Upper lobe of right lung (tissue), 1 donor: ENCODE results near the gene PANK4. TPM values are rescaled to one million over a fixed set of nuclear protein-coding genes. Genes with fewer than 3 reads are reported as not detected.
A peak's percentile ranks its signal among the peaks of the same experiment; 100 is the strongest.

Source experiments
- ATAC-seq: fragments of 200-7000 bp; cut with Tn5 transposase; one replicate; pipeline ENCODE4 v1.9.1; 2020; ENCODE audit warnings: mild to moderate bottlenecking, moderate library complexity
- DNase-seq: peaks from one replicate; pipeline ENCODE4 v3.0.0-alpha.2; 2020
- H3K27ac ChIP-seq: fragments of 200-600 bp; one replicate; pipeline ENCODE4 v1.8.0; 2022
- H3K27me3 ChIP-seq: fragments of 200-600 bp; one replicate; pipeline ENCODE4 v1.8.0; 2022; ENCODE audit warnings: mild to moderate bottlenecking
- H3K36me3 ChIP-seq: fragments of 200-600 bp; one replicate; pipeline ENCODE4 v1.8.0; 2022
- H3K4me1 ChIP-seq: fragments of 200-600 bp; one replicate; pipeline ENCODE4 v1.8.0; 2022
- H3K4me3 ChIP-seq: fragments of 200-600 bp; one replicate; pipeline ENCODE4 v1.8.0; 2022; ENCODE audit warnings: mild to moderate bottlenecking
- H3K9me3 ChIP-seq: fragments of 200-600 bp; one replicate; pipeline ENCODE4 v1.8.0; 2022
- intact Hi-C: fragments of 100-400 bp; cut with DNase I; formaldehyde crosslinking; loops from one replicate; pipeline ENCODE4 v1.11.0; 2022
- total RNA-seq: library from RNA; stranded (reverse); fragmentation: NEBNext Ultra II Directional; extraction: Animal tissue kit (Norgen Biotek cat#: 25700); gene quantifications from one replicate; pipeline ENCODE4 v1.2.1, GENCODE V29; 2021
- TF ChIP-seq, protein P1 (sequence below): fragments of 200-600 bp; IDR thresholded peaks from one replicate; pipeline ENCODE4 v1.8.0; 2022; ENCODE audit warnings: antibody characterized with exemption
- donor health status: DM: no; HTN: yes; CAD: no; lungs with severe emphysema.

PANK4 gene
- total RNA-seq, 1 donor from 2014 or later = 36.4 TPM

DNA sequence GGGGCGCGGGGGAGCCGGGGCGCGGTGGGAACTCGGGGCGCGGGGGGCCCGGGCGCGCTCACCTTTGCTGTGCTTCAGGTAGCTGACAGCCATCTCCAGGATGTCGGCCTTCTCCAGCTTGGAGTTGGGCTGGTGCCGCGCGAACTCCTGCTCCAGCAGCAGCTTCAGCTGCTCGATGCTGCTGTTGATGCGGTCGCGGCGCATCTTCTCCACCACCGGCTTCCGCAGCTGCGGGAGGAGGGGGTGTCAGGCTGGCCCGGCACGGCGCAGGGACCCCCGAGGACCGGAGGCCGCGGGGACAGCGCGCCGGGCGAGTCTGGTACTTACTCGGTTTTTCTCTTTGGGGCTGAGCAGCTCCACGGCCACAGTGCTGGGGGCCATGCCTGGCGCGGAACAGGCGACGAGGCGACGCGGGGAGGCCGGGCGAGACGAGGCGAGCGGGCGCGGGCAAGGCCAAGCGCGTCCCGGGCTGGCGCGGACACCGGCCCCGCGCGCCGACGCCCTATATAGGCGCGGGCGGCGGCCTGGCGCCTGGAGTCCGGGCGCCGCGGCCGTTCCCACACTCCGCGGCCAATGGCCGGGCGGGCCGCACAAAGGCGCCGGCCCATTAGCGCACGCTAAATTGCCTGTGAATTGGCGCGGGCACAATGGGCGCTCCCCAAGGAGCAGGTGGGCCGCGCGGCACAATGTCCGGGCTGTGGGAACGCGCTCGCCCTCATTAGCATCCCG lies 3.6 kb upstream of the PANK4 start, which contains the start of gene HES5:
Gene HES5 (minus strand): TSS at position 480 of the 729 bp plus-strand sequence. CDS start 99 bp downstream, at position 381.
- peaks cover 37% of the 10 kb centered on the region for H3K4me1 ChIP-seq
- peak within 1 kb of the TSS; percentile 44 for H3K4me3 ChIP-seq

DNA sequence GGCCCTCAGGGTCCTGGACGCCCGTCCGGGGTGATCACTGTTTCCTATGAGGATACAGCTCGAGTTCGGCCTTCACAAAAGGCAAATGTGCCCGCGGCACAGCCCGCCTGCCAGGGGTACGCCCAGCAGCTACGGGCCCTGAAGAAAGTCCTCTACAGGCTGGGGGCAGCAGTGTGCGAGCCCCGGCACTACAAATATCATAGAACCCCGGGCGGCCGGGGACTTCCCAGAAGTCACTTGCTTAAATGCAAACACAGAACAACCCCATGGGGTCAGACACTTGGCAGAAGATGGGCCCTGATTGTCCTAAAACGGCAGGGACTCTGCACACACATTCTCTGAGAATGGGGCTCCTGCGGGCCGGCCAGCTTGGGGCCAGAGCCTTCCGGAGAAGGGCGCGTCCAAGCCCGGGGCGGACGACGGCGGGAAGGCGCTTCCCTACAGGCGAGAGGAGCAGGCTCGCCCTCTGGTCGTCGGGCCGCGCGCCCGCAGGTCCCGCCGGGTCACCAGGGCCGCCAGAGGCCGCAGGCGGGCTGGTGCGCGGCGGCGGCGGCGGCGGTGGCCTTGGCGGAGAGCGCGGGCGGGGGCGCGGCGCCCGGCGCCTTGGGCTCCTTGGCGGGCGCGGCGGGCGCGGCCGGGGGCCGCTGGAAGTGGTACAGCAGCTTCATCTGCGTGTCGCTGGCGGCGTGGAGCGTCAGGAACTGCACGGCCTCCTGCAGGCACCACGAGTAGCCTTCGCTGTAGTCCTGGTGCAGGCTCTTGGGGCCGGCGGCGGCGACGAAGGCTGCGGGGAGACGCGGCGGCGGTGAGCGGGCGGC lies 2.8 kb upstream of the PANK4 start:
- H3K27ac ChIP-seq = no peak overlapping the region
- H3K4me1 ChIP-seq = peaks cover 45% of the 10 kb centered on the region
- peaks cover 21% of the 10 kb centered on the region for H3K27me3 ChIP-seq
- no peaks in the 10 kb centered on the region for H3K36me3 ChIP-seq
- intact Hi-C loops = no loop called here
- ATAC-seq = peak; percentile 1
- H3K4me3 ChIP-seq = peak overlapping the region; percentile 44
- H3K9me3 ChIP-seq = no peaks in the 10 kb centered on the region
- TF ChIP-seq, protein P1, sequence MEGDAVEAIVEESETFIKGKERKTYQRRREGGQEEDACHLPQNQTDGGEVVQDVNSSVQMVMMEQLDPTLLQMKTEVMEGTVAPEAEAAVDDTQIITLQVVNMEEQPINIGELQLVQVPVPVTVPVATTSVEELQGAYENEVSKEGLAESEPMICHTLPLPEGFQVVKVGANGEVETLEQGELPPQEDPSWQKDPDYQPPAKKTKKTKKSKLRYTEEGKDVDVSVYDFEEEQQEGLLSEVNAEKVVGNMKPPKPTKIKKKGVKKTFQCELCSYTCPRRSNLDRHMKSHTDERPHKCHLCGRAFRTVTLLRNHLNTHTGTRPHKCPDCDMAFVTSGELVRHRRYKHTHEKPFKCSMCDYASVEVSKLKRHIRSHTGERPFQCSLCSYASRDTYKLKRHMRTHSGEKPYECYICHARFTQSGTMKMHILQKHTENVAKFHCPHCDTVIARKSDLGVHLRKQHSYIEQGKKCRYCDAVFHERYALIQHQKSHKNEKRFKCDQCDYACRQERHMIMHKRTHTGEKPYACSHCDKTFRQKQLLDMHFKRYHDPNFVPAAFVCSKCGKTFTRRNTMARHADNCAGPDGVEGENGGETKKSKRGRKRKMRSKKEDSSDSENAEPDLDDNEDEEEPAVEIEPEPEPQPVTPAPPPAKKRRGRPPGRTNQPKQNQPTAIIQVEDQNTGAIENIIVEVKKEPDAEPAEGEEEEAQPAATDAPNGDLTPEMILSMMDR = peak; percentile 13
- DNase-seq = no peak

More for the DNA sequence above, 3.6 kb upstream of the PANK4 start, which contains the start of gene HES5:
- no peaks in the 10 kb centered on the region for H3K36me3 ChIP-seq
- intact Hi-C loops = no loop called here
- peak; percentile 3 for ATAC-seq
- H3K27me3 ChIP-seq = peaks cover 21% of the 10 kb centered on the region
- TF ChIP-seq, protein P1 = no peak
- peak within 1 kb of the TSS; percentile 47 for H3K27ac ChIP-seq
- H3K9me3 ChIP-seq = no peaks in the 10 kb centered on the region
- DNase-seq = no peak

DNA sequence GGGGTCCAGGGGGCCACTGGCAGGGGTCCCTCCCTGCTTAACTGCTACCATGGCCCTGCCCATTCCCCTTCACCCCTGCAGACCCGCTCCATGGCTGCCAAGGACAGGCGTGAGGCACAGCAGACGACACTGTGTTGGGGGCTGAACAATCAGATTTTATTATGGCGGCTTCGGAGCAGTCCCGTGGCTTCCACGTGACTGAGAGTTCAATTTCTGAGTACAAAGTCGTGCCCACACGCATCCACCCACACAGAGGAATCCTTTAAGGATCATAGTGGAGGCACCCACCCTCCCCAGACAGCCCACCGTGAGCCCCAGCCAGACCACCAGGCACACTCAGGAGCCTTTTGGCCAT lies 2.2 kb upstream of the PANK4 start:
- Histone ChIP-seq H3K36me3 (no peaks in the 10 kb centered on the region), H3K9me3 (no peaks in the 10 kb centered on the region), H3K27me3 (peaks cover 21% of the 10 kb centered on the region), H3K4me1 (peaks cover 51% of the 10 kb centered on the region), H3K4me3 (no peak overlapping the region), H3K27ac (no peak overlapping the region)
- ATAC-seq (no peak), DNase-seq (no peak)
- TF ChIP-seq, protein P1 = no peak
- intact Hi-C loops = no loop called here

DNA sequence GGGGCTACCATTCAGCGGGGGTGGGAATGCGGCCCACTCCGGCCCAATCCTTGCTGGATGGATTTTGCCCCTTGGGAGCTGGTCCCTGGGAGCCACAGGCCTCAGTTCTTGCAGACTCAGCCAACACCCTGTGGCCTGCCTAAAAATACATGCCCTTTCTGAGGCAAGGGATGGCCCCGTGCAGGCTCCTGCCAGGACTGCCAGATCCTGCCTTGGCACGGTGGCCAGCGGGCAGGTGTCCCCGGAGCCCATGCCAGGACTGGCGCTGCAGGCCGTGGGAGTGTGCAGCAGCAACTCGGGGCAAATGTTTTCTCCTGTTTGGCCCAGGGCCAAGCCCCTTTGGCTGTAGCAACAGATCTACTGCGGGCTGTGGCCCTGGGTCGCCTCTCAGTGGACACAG lies 1.6 kb upstream of the PANK4 start:
- H3K27me3 ChIP-seq = peaks cover 20% of the 10 kb centered on the region
- no peaks in the 10 kb centered on the region for H3K36me3 ChIP-seq
- H3K27ac ChIP-seq = no peak overlapping the region
- ATAC-seq (no peak), DNase-seq (no peak)
- peaks cover 55% of the 10 kb centered on the region for H3K4me1 ChIP-seq
- intact Hi-C loops = no loop called here
- no peak overlapping the region for H3K4me3 ChIP-seq
- TF ChIP-seq, protein P1 = no peak
- no peaks in the 10 kb centered on the region for H3K9me3 ChIP-seq

DNA sequence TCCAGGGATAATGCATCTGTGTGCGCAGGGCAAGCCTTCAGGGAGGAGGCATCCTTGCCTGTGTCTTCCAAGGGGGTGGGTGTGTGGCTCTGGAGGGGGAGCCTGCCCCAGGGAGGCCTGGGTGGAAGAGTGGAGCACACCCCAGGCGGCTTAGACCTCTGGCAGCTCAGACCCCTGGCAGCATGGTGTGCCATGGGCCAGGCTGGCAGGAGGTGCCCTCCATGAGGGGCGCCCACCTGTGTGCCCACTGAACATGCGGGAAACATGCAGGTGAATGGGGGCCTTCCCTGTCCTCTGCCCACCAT lies 1.1 kb upstream of the PANK4 start:
- Histone ChIP-seq H3K4me1 (peaks cover 56% of the 10 kb centered on the region), H3K27ac (no peak overlapping the region), H3K9me3 (no peaks in the 10 kb centered on the region), H3K36me3 (no peaks in the 10 kb centered on the region), H3K27me3 (peaks cover 15% of the 10 kb centered on the region), H3K4me3 (no peak overlapping the region)
- TF ChIP-seq, protein P1 = no peak
- ATAC-seq (no peak), DNase-seq (no peak)
- intact Hi-C loops = no loop called here
